HepG2 (cell line): Measurements from ENCODE around the gene SSBP4. TPM values are rescaled to one million over a fixed set of nuclear protein-coding genes. Genes with fewer than 3 reads are reported as not detected.

ENCODE experiments used
- ARID3A ChIP-seq: IDR thresholded peaks from 2 replicates; pipeline ENCODE4 v1.6.1; 2012; ENCODE audit warnings: low read depth, low read length, improper control_type of control experiment
- CBX5 ChIP-seq: sonication (generic); formaldehyde crosslinking; IDR thresholded peaks from 2 replicates; pipeline ENCODE4 v1.4.0; 2020; ENCODE audit warnings: missing genetic modification reagents, borderline replicate concordance
- MATR3 ChIP-seq: sonication (generic); formaldehyde crosslinking; IDR thresholded peaks from 2 replicates; pipeline ENCODE4 v1.4.0; 2020; ENCODE audit warnings: missing genetic modification reagents
- POLR2AphosphoS2 ChIP-seq: IDR thresholded peaks from 2 replicates; pipeline ENCODE4 v1.6.1; 2011; ENCODE audit warnings: low read depth, low read length, improper control_type of control experiment
- ZNF260 ChIP-seq: sonication (generic); formaldehyde crosslinking; IDR thresholded peaks from 2 replicates; pipeline ENCODE4 v1.4.0; 2020; ENCODE audit warnings: missing genetic modification reagents, low read depth, mild to moderate bottlenecking, borderline replicate concordance
- ZNF263 ChIP-seq: sonication (generic); formaldehyde crosslinking; IDR thresholded peaks from 2 replicates; pipeline ENCODE4 v1.4.0; 2020; ENCODE audit warnings: missing genetic modification reagents
- ZNF496 ChIP-seq: sonication (generic); formaldehyde crosslinking; IDR thresholded peaks from 2 replicates; pipeline ENCODE4 v1.8.1; 2023; ENCODE audit warnings: mild to moderate bottlenecking, moderate library complexity, missing genetic modification reagents; ENCODE audit not compliant: insufficient replicate concordance
- ZNF580 ChIP-seq: IDR thresholded peaks from 2 replicates; pipeline ENCODE4 v1.6.1; 2016; ENCODE audit warnings: low read depth, borderline replicate concordance
- polyA plus RNA-seq, 8 experiments: library from polyadenylated mRNA; depleted of rRNA in 3 of 8; stranded (reverse) in 7 of 8; unstranded in 1 of 8; fragments of >200 nt; fragmentation: Illumina TruSeq in 4 of 8; extraction: Trizol in 4 of 8; gene quantifications; 2 replicates each; pipeline versions ENCODE4 v1.2.1 to v1.2.3, GENCODE V29; 2011 to 2016; ENCODE audit warnings: low read depth in 4 of 8, missing spikeins in 1 of 8, mixed read lengths in 1 of 8; ENCODE audit not compliant: insufficient read depth in 1 of 8
- total RNA-seq, 5 experiments: library from RNA; depleted of rRNA; stranded (reverse); fragments of >200 nt; fragmentation: Illumina TruSeq; extraction: Trizol; gene quantifications; 2 replicates each; pipeline ENCODE4 v1.2.3, GENCODE V29; 2016; ENCODE audit warnings: low read depth in 1 of 5
- TF ChIP-seq, protein P1 (sequence below): sonication (generic); formaldehyde crosslinking; IDR thresholded peaks from 2 replicates; pipeline ENCODE4 v1.4.0; 2020; ENCODE audit warnings: missing genetic modification reagents, borderline replicate concordance
- TF ChIP-seq, protein P2 (sequence below): sonication (generic); formaldehyde crosslinking; IDR thresholded peaks from one replicate; pipeline ENCODE4 v1.5.1; 2020; ENCODE audit warnings: mild to moderate bottlenecking, missing genetic modification reagents; ENCODE audit errors: not compliant biosample characterization
- TF ChIP-seq, protein P3 (sequence below): sonication (generic); formaldehyde crosslinking; IDR thresholded peaks from 2 replicates; pipeline ENCODE4 v1.4.0; 2020; ENCODE audit warnings: low read depth, missing genetic modification reagents

SSBP4 gene
- total and polyA plus RNA-seq, 2 of the 13 experiments (the other 11 are each of a cell fraction or from before 2014, with no cell fraction given), result 20.8 to 39.5 TPM

DNA sequence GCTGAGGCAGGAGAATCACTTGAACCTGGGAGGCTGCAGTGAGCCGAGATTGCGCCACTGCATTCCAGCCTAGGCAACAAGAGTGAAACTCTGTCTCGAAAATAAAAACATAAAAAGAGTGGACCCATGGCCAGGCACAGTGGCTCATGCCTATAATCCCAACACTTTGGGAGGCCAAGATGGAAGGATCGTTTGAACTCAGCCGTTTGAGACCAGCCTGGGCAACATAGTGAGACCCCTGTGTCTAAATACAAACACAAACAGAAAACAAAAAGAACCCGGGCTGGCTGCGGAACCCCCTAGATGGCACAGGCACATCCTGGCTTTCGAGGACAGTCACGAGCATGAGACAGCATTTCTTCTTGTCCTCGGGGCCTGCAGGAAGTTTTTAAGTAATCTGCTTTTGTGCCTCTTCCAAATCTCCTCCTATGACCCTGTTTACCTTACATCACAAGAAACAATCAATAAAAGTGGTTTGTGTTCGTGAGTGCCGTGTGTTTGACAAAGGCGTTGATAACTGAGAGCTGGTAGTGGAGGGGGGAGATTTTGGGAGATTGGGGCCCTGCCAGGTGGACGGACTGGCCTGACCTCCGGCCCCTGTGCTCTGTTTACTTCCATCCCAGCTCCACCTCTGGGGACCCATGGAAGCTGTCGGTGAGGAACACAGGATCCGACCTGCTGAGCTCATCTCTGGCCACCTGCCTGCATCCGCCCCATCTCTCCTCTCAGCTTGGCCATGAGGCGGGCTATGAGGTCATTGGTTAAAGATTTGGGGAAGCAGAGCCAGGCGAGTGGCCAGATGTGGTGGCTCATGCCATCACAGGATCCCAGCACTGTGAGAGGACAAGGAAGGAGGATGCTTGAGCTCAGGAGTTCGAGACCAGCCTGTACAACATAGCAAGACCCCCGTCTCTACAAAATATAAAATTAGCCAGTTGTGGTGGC, 39.1 kb upstream of the SSBP4 start (continued):
- TF ChIP-seq, protein P1, sequence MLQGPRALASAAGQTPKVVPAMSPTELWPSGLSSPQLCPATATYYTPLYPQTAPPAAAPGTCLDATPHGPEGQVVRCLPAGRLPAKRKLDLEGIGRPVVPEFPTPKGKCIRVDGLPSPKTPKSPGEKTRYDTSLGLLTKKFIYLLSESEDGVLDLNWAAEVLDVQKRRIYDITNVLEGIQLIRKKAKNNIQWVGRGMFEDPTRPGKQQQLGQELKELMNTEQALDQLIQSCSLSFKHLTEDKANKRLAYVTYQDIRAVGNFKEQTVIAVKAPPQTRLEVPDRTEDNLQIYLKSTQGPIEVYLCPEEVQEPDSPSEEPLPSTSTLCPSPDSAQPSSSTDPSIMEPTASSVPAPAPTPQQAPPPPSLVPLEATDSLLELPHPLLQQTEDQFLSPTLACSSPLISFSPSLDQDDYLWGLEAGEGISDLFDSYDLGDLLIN, result peak; percentile 57; the same call in 1 of the 2 replicates
- TF ChIP-seq ZNF580 (CRISPR knock-in tag), result peak; percentile 68; the same call in 1 of the 2 replicates
- no peak for TF ChIP-seq MATR3
- no peak for TF ChIP-seq ARID3A
- no peak for TF ChIP-seq ZNF260 (CRISPR knock-in tag)
- TF ChIP-seq ZNF263, result peak; percentile 55; the same call in 1 of the 2 replicates
- TF ChIP-seq ZNF496 (CRISPR knock-in tag), result no peak
- TF ChIP-seq POLR2AphosphoS2, result no peak
- TF ChIP-seq, protein P2, sequence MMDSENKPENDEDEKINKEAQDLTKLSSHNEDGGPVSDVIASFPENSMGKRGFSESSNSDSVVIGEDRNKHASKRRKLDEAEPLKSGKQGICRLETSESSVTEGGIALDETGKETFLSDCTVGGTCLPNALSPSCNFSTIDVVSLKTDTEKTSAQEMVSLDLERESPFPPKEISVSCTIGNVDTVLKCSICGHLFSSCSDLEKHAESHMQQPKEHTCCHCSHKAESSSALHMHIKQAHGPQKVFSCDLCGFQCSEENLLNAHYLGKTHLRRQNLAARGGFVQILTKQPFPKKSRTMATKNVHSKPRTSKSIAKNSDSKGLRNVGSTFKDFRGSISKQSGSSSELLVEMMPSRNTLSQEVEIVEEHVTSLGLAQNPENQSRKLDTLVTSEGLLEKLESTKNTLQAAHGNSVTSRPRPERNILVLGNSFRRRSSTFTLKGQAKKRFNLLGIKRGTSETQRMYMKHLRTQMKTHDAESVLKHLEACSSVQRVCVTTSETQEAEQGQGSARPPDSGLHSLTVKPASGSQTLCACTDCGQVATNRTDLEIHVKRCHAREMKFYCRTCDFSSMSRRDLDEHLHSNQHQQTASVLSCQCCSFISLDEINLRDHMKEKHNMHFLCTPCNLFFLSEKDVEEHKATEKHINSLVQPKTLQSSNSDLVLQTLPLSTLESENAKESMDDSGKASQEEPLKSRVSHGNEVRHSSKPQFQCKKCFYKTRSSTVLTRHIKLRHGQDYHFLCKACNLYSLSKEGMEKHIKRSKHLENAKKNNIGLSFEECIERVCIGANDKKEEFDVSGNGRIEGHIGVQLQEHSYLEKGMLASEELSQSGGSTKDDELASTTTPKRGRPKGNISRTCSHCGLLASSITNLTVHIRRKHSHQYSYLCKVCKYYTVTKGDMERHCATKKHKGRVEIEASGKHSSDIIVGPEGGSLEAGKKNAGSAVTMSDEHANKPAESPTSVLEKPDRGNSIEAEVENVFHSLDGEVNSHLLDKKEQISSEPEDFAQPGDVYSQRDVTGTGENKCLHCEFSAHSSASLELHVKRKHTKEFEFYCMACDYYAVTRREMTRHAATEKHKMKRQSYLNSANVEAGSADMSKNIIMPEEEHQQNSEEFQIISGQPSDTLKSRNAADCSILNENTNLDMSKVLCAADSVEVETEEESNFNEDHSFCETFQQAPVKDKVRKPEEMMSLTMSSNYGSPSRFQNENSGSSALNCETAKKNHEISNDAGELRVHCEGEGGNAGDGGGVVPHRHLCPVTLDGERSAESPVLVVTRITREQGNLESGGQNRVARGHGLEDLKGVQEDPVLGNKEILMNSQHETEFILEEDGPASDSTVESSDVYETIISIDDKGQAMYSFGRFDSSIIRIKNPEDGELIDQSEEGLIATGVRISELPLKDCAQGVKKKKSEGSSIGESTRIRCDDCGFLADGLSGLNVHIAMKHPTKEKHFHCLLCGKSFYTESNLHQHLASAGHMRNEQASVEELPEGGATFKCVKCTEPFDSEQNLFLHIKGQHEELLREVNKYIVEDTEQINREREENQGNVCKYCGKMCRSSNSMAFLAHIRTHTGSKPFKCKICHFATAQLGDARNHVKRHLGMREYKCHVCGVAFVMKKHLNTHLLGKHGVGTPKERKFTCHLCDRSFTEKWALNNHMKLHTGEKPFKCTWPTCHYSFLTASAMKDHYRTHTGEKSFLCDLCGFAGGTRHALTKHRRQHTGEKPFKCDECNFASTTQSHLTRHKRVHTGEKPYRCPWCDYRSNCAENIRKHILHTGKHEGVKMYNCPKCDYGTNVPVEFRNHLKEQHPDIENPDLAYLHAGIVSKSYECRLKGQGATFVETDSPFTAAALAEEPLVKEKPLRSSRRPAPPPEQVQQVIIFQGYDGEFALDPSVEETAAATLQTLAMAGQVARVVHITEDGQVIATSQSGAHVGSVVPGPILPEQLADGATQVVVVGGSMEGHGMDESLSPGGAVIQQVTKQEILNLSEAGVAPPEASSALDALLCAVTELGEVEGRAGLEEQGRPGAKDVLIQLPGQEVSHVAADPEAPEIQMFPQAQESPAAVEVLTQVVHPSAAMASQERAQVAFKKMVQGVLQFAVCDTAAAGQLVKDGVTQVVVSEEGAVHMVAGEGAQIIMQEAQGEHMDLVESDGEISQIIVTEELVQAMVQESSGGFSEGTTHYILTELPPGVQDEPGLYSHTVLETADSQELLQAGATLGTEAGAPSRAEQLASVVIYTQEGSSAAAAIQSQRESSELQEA (CRISPR knock-in tag), result no peak
- TF ChIP-seq CBX5 (CRISPR knock-in tag), result peak; percentile 68; the same call in 1 of the 2 replicates
- TF ChIP-seq, protein P3, sequence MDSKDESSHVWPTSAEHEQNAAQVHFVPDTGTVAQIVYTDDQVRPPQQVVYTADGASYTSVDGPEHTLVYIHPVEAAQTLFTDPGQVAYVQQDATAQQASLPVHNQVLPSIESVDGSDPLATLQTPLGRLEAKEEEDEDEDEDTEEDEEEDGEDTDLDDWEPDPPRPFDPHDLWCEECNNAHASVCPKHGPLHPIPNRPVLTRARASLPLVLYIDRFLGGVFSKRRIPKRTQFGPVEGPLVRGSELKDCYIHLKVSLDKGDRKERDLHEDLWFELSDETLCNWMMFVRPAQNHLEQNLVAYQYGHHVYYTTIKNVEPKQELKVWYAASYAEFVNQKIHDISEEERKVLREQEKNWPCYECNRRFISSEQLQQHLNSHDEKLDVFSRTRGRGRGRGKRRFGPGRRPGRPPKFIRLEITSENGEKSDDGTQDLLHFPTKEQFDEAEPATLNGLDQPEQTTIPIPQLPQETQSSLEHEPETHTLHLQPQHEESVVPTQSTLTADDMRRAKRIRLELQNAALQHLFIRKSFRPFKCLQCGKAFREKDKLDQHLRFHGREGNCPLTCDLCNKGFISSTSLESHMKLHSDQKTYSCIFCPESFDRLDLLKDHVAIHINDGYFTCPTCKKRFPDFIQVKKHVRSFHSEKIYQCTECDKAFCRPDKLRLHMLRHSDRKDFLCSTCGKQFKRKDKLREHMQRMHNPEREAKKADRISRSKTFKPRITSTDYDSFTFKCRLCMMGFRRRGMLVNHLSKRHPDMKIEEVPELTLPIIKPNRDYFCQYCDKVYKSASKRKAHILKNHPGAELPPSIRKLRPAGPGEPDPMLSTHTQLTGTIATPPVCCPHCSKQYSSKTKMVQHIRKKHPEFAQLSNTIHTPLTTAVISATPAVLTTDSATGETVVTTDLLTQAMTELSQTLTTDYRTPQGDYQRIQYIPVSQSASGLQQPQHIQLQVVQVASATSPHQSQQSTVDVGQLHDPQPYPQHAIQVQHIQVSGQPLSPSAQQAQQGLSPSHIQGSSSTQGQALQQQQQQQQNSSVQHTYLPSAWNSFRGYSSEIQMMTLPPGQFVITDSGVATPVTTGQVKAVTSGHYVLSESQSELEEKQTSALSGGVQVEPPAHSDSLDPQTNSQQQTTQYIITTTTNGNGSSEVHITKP (CRISPR knock-in tag), result 0 out of 2 replicates have a peak, but pooled peaks have one; percentile 44
